Dedifferentiated amniotic fluid mesenchymal stem cell (primary cell): ENCODE data around the gene PRKG1.
A peak's percentile ranks its signal among the peaks of the same experiment; 100 is the strongest.

Experiments used
- DNase-seq: peaks from one replicate; pipeline ENCODE4 v3.0.0-alpha.2; 2016; ENCODE audit errors: extremely low spot score

The PRKG1 gene

DNA sequence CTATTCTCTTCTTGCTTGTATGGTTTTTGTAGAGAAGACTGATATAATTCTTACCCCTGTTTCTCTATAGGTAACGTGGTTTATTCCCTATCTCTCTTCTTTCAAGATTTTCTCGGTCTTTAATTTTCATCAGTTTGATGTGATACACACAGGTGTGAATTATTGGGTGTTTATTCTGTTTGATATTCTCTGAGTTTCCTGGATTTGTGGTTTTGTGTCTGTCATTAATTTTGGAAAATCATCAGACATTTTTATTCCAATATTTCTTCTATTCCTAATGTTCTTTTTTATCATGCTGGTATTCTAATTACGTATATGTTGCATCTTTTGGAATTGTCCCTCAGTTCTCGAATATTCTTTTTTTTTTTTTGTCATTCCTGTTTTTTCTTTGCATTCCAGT, 850.1 kb downstream of the PRKG1 start:
- no peak for DNase-seq

DNA sequence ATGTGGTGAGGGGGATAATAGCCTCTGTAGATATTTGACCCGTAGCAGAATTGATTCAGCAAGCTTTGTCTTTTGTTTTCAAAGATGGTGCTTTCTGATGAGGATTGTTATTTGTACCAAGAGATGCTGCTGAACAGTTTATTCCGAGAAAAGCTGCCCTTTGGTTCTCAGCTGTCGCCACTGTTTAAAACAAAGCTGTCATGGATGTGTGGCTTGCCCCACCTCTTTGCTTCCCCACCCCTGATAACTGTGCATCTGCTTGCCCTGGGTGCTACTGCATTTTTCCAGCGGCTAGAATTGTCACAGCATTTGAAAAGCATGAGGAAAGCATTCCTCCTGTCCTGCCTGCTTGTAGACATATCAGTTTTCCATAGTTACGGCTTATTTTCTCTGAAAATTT, 852.0 kb downstream of the PRKG1 start:
- DNase-seq, result no peak

DNA sequence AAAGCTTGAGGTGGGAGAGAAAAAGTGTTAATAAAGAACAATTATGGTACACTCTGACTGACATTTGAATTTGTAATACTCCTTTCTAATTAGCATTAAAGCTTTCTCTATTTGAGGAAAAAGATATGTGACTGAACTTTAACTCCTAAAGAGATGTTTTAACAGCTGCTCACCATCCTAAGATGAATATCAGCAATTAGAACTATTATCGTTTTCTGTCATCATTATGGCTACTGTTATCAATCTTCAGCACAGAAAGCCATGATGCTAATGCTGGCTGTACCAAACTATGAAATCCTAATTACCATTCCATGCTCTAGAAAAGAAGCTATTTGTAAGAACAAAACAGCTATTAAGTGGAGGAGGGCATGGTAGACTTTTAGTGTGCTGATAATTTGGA, 853.9 kb downstream of the PRKG1 start:
- DNase-seq, result no peak

DNA sequence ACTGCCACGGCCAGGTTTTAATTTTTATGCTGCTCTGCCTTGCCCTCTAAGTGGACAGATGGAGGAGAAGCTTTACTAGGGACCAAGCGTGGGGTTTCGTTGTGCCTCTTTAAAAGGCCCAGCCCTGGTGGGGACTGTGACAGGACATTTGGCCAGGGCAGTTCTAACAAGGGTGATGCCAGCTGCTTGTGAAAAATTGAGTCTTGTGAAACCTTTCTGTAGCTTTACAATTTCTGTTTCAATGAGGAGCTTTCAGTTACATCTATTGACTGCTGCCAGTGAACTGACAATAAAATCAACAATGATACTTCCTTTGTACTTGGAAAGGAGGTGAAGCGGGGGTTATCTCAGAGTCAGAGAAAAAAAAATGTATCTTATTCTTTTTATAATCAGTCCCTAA, 858.2 kb downstream of the PRKG1 start:
- no peak for DNase-seq

DNA sequence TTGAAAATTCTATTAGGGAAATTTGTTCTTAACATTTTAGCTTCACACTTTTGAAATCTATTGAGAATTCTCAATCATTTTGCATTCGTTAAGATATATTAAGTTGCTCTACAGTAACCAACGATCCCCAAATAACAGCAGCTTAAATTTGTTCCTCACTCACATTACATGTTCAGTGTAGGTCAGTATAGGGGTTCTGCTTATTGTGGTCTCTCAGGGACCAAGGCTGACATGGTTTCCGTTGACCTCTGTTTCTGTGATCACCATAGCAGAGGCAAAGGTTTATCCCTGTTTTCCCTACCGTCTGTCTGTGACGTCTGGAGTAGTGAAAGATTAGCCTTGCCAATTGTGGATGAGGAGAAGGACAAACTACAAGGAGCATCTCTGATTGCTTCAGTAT, 860.1 kb downstream of the PRKG1 start:
- DNase-seq, result no peak

DNA sequence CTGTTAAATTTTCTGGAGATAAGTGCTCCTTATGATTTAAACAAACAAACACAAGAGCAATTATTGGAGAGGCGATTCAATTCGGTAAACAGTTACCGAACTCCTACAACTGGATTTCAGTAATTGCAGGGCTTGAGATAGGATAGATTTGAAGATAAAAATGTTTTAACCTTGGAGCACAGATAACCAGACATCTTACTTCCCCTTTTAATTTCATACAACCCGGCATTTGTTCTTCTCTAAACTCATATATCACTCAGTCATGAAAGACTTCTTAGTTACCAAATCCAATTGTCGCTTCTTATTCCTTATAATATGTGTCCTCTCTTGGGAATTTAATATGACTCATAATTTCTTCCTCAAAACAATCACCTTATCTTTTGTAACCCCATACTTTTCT, 861.1 kb downstream of the PRKG1 start:
- DNase-seq, result no peak

DNA sequence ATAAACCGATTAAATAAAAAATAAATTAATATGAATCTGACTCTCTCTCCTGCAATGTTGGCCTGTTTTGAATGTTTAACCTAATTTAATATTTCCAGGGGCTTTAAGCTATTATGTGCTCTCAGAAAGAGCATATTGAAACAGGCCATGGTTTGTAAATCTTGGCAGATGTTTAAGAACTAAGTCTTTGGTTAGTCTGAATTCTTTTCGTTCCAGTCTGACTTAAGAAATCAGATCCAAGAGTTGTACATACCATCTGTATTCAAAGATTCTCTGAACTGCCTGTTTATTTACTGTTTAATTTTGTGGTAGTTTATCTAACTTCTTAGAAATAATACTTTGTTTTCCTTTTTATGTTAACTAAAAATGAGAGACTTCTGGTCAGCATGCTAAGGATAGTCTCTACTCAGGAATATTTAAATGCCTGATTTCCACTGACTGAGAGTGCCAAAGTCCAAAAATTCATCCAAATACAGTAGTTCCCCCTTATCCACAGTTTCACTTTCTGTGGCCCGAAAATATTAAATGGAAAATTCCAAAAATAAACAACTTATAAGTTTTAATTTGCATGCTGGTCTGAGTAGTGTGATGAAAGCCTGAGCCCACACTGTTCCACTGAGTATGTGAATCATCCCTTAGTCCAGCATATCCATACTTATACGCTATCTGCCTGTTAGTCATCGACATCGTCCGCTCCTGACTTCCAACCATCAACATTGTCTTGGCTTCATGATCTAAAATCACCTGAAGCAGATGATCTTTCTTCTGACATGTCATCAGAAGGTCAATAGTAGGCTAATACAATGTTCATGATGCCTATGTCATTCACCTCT, 863.2 kb downstream of the PRKG1 start:
- DNase-seq, result peak; percentile 90

DNA sequence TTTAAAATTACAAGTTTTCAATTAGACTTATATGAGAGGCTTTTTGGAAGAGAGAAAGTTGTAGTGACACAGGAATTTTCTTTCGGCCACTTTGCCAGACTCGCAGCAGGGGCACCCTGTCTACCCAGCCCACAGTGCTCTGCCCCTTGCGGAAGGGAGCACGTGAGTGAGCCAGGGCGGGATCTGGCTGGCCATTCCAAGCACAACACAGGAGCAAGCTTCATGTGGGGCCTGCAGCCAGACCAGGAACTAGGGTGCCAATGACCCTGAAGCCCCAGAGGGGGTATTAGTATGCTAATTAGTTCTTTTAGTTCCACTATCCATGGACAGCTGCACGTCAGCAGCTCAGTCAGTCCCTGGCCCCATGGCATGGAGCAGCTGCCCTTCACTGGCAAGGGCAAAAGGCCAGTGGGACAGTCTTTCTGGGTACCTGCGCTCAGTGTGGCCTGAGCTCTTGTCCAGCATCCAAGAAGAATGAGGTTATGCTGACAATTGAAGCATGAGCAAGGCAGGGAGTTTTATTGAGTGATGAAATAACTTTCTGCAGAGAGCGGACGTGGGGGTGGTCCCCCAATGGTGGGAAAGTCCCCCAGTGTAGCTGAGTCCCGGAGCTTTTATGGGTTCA, 876.2 kb downstream of the PRKG1 start:
- DNase-seq, result no peak

DNA sequence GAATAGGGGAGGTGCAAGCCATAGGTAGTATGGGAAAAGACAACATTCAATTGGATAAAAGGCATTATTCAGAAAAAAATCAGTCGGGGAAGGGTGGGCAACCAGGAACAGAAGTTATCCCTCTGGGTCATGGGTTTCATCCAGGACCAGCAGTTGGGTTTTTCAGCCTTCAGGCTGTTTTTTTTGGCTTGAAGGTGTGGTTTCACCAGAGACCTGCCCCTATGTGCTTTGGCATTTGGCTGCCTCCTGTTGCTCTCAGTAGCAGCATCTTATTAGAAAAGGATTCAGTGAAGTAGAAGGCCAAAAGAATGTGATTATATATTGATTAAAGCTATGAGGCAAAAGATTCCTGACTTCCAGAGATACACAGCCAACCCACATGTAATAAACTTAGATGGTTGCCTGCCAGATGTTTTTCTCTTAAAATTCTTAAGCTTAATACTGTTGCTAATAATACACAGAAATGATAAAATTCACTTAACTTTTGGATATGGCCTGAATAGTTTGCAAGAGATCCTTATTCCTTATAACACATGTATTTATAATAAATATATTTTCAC, 876.8 kb downstream of the PRKG1 start:
- no peak for DNase-seq

DNA sequence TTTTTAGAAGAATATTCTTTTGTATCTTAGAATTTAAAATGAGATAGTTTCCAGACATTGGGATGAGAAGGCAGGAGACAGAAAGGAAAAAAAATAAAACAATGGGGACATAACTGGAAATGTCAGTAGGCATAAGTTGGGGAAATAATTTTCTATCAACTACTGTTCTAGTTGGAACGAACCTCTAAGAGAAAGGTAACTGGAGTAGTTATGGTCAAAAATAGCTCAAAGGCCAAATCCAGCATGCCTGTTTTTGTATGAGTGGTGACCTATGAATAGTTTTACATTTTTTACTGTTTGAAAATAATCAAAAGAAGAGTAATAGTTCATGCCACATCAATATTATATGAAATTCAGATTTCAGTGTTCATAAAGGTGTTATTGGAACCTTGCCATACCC, 877.3 kb downstream of the PRKG1 start:
- DNase-seq, result no peak

DNA sequence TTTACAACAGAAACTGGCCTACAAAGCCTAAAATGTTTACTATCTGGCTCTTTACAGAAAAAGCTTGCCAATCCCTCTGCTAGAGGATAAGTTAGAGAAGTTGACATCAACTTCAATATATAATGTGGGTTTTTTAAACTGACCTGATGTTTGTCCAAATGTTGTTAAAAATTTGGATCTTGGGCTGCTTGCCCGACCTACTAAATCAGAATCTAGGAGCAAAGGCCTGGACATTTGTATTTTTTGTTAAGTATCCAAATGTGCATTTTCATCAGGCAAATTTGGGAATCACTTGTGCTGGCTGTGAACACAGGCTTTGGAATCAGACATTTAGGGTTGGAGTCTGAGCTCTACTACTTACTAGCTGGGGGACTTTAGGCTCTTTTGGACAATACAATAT, 877.8 kb downstream of the PRKG1 start:
- no peak for DNase-seq

DNA sequence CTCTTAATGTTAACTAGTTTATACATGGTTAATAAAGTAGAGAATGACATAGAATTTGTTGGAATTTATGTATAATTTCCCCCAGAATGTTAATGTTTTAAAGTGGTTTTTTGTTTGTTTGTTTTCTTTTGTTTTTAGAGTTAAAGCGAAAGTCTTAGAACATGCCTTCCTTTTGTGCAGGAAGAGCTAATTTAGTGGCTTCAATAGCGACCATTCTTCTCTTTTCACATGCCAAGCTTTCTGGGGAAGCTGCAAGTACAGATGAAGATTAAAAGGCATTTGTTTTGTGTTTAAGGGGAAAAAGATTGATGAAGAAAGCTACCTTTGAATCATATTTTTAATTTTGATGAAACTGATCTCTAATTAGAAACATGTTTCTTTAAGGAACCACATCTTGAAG, 881.4 kb downstream of the PRKG1 start:
- DNase-seq, result no peak

DNA sequence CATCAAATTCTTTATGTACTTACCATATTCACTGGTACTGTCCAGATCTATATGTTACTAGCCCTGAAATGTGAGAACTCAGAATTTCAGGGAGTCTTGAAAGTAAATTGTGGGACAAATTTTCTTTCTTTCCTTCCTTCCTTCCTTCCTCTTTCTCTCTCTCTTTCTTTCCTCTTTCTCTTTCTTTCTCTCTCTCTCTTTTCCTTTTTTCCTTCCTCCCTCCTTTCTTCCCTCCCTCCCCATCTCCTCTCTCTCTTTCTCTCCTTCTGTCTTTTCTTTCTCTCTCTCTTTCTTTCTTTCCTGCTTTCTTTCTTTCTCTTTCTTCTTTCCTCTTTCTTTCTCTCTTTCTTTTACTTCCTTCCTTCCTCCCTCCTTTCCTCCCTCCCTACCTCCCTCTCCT, 882.5 kb downstream of the PRKG1 start:
- no peak for DNase-seq

DNA sequence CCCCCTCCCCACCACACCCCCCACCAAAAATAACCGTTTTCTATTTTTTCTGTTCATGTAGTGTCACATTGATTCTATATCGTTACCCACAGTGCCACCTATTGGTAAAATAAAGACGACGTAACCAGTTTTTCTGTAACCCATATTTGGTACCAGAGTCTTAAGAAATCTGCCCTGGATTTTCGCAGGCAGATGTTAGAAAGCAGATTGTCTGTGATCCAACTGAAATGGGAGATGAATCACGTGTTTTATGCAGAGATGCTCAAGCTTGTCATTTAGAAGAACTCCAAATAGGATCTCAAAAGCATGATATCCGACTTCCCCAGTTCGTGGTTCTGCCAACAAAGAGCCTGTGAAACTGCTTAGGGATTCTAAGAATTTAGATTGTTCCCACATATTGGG, 886.2 kb downstream of the PRKG1 start:
- DNase-seq, result peak; percentile 80

DNA sequence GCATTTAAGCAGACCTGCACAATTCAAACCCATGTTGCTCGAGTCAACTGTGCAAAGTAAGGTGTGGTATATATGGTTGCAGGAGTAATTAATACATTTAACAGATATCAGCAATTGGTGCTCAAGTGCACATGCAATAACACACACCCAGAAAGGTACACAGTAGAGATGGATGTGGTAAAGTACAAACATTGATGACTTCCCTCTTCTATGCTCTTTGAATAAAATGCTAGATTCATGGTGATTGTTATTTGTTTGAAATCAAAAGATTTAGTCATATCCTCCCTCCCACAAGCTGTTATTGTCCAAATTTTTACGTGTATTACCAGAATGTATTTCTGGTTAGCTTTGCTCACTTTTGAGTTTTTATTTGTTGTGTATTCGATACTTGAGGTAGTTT, 887.1 kb downstream of the PRKG1 start:
- DNase-seq, result no peak

DNA sequence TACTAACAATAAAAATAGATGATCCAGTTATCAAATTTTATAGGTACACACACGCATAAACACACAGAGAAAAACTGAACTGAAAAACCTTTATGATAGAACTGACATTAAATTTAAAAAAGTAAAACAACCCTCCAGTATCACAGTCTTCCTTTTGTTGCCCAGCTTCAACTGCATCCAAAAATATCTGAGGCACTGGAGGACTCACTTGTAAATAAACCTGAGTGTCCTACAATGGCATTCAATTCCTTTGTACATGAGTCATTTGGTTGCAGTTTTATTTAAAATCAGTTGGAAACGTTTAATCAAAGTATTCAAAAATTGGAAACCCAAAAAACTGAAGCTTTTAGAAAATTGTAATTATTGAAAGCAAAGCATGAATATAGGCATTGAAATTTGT, 890.3 kb downstream of the PRKG1 start:
- DNase-seq, result no peak

DNA sequence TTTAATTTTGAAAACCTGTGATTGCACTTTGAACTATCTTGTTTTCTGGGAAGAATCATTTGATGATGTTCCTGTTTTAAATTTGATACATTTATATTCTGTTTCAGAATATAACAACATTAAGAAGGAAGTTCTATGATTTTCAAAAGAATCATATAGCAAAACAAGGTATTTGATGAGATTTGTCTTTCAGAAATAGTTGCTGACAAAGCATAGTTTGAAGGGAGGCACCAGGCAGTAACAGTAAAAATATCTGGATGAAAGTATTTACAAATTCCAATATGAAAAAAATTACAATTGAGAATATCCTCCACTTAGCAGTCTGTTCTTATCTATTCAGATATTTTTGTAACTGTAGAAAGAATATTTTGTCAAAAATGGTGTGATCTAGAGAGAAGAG, 891.2 kb downstream of the PRKG1 start:
- DNase-seq, result no peak

DNA sequence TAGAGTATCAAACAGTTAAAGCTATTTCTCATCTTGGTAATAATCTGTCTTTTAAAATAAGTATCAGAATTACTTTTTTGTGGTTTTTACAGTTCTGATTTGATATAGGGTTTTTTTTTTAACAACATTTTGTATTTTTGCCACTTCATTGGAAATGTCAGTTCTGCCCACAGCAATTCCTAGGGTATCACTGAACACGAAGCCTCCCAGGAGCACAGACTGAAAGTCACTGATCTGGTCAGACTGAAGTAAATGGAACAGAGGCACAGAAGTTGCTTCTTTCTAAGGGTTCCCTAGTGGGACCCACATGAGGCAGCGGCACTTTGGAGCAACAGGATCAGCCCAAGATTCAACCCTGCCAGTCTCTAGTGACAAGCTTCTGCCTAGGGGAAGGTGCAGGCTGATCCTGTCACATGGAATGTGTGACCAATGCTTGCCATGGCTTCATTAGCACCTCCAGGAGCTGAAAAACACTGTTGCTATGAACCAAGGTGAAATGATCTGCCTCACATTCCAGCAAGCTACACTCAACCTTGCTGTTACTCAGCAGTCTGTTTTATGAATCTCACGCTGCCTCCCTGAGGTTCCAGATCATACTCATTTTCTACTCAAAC, 898.6 kb downstream of the PRKG1 start:
- DNase-seq, result no peak

DNA sequence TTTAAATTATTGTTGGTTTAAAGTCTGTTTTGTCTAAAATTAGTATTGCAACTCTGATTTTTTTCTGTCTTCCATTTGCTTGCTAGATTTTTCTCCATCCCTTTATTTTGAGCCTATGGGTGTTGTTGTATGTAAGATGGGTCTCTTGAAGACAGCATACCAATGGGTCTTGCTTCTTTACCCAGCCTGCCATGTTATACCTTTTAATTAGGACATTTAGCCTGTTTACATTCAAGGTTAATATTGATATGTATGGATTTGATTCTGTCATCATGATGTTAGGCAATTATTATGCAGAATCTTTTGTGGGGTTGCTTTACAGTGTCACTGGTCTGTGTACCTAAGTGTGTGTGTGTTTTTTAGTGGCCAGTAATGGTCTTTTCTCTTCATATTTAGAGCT, 906.5 kb downstream of the PRKG1 start:
- no peak for DNase-seq

DNA sequence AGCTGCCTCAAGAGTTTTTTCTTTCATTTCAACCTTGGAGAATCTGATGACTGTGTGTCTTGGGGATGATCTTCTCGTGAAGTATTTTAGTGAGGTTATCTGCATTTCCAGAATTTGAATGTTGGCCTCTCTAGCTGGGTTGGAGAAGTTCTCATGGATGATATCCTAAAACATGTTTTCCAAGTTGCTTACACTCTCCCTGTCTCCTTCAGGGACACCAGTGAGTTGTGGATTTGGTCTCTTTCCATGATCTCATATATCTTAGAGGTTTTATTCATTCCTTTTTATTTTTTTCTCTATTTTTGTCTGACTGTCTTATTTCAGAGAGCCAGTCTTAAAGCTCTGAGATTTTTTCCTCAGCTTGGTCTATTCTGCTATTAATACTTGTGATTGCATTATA, 907.4 kb downstream of the PRKG1 start:
- DNase-seq, result no peak

DNA sequence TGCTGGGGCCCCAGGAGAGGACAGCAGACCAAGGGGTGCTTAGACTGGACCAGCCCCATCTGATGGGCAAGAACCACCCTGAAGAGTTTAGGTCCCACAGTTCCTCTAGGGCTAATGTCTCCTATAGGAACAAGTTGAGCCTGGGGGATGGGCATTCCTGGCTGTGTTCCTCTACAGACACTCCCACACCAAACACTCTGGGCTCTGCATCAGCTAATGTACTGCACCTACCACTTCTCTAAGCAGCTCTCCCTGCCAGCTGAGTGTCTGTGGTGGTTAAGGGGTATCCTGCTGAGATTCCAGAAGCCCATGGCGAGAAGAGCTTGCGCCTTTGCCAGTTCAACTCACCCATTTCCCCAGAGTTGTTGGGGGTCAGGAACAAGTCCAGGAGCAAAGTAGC, 909.2 kb downstream of the PRKG1 start:
- DNase-seq, result no peak

DNA sequence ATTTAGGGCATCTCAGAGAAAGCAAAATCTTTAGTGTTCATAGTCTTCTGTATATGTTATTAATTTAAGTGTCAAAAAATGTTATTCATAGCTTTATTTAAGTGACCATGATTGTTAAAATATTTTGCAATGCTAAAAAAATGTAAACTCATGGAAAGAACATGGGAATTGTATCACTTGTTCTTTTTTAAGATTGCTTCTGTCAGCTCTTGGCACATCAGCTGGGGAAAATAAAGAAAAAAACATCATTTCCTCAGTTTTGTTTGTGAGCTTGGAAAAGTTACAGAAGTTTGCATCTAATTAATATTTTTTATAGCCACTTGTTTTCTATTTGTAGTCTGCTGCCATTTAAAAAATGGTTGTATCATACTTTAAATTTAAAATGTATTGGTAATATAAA, 911.0 kb downstream of the PRKG1 start:
- DNase-seq, result peak; percentile 48

DNA sequence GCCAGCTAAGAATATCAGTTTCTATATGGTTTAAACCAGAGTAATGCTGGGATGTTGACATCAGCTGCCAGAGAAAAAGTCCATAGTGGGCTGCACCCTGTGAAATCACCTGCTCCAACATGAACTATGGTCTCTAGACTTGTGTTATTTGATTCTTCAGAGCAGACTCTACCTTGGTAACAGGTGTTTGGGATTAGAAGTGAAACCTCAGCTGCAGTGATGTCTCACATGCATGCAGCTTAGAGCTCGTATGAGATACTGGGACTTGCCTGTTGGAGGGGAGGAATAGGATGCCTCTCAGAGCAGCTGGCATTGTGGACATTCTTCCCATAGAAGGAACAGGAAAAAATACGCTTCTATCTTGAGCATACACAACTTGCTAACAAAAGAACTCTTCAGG, 912.2 kb downstream of the PRKG1 start:
- no peak for DNase-seq
